Neural cell (in vitro differentiated cells): ENCODE measurements around the gene BCAP31. TPM values are rescaled to one million over a fixed set of nuclear protein-coding genes. Genes with fewer than 3 reads are reported as not detected.

Experiments used
- H2AFZ ChIP-seq: fragments of 200-600, 300-800 bp; sonication (generic), shearing (Covaris generic); 2 replicates; pipeline ENCODE4 v1.6.0; 2014; ENCODE audit warnings: low read depth, mild to moderate bottlenecking, antibody characterized with exemption, low read length, moderate library complexity
- H3F3A ChIP-seq: fragments of 200-600 bp; shearing (Covaris generic); 2 replicates; pipeline ENCODE4 v1.6.1; 2016; ENCODE audit warnings: mild to moderate bottlenecking, moderate library complexity, mixed read lengths, antibody characterized with exemption, low read length; ENCODE audit not compliant: insufficient read depth, poor library complexity, severe bottlenecking
- H3K27ac ChIP-seq: fragments of 200-600, 300-800 bp; sonication (generic), shearing (Covaris generic); 2 replicates; pipeline ENCODE4 v1.5.1; 2014; ENCODE audit warnings: mild to moderate bottlenecking, low read length, moderate library complexity
- H3K27me3 ChIP-seq: fragments of 300-800, 200-600 bp; sonication (generic), shearing (Covaris generic); 2 replicates; pipeline ENCODE4 v1.6.0; 2014; ENCODE audit warnings: mild to moderate bottlenecking, low read depth, low read length, moderate library complexity; ENCODE audit not compliant: insufficient read depth
- H3K36me3 ChIP-seq: fragments of 300-800, 200-600 bp; sonication (generic), shearing (Covaris generic); 2 replicates; pipeline ENCODE4 v1.5.1; 2014; ENCODE audit warnings: mild to moderate bottlenecking, antibody characterized with exemption, low read length, moderate library complexity; ENCODE audit not compliant: insufficient read depth
- H3K4me2 ChIP-seq: fragments of 300-800, 200-600 bp; sonication (generic), shearing (Covaris generic); 2 replicates; pipeline ENCODE4 v1.6.0; 2014; ENCODE audit warnings: mild to moderate bottlenecking, low read length
- H3K4me3 ChIP-seq: fragments of 300-800, 200-600 bp; sonication (generic), shearing (Covaris generic); 2 replicates; pipeline ENCODE4 v1.5.1; 2014; ENCODE audit warnings: mild to moderate bottlenecking, low read length, moderate library complexity
- H3K79me2 ChIP-seq: fragments of 200-600 bp; shearing (Covaris generic); replicated peaks from 2 replicates; pipeline ENCODE4 v1.6.0; 2014; ENCODE audit warnings: mild to moderate bottlenecking, low read length, moderate library complexity; ENCODE audit not compliant: insufficient read depth
- H3K9ac ChIP-seq: fragments of 300-800, 200-600 bp; sonication (generic), shearing (Covaris generic); 2 replicates; pipeline ENCODE4 v1.6.1; 2016; ENCODE audit warnings: mild to moderate bottlenecking, low read length, mixed read lengths
- H3K9me2 ChIP-seq: fragments of 200-600 bp; shearing (Covaris generic); 2 replicates; pipeline ENCODE4 v1.6.1; 2016; ENCODE audit warnings: mild to moderate bottlenecking, low read length, mixed read lengths; ENCODE audit not compliant: insufficient read depth
- H3K9me3 ChIP-seq: fragments of 200-600, 300-800 bp; sonication (generic), shearing (Covaris generic); 2 replicates; pipeline ENCODE4 v1.6.1; 2016; ENCODE audit warnings: mild to moderate bottlenecking, mixed run types, low read length, moderate library complexity, mixed read lengths
- H4K20me1 ChIP-seq: fragments of 200-600 bp; shearing (Covaris generic); 2 replicates; pipeline ENCODE4 v1.6.1; 2016; ENCODE audit warnings: mild to moderate bottlenecking, mixed run types; ENCODE audit not compliant: insufficient read depth
- CTCF ChIP-seq: fragments of 450-650 bp; IDR thresholded peaks from 2 replicates; pipeline ENCODE4 v1.5.1; 2014; ENCODE audit warnings: antibody characterized with exemption, mild to moderate bottlenecking, moderate library complexity; ENCODE audit not compliant: poor library complexity, severe bottlenecking
- EP300 ChIP-seq: fragments of 450-650 bp; conservative IDR thresholded peaks from 2 replicates; pipeline ENCODE4 v1.6.1; 2014; ENCODE audit warnings: antibody characterized with exemption, mild to moderate bottlenecking, moderate library complexity; ENCODE audit not compliant: poor library complexity, severe bottlenecking
- EZH2 ChIP-seq: fragments of 200-600, 300-800 bp; shearing (Covaris generic), sonication (generic); IDR thresholded peaks from 2 replicates; pipeline ENCODE4 v1.6.1; 2014; ENCODE audit warnings: antibody characterized with exemption, low read length, borderline replicate concordance, mild to moderate bottlenecking; ENCODE audit not compliant: insufficient read depth, poor library complexity, severe bottlenecking
- POLR2AphosphoS5 ChIP-seq: IDR thresholded peaks from 2 replicates; pipeline ENCODE4 v1.6.1; 2012
- RAD21 ChIP-seq: fragments of 450-650 bp; conservative IDR thresholded peaks from 2 replicates; pipeline ENCODE4 v1.6.1; 2014; ENCODE audit warnings: antibody characterized with exemption, mild to moderate bottlenecking, moderate library complexity
- SMC3 ChIP-seq: fragments of 450-650 bp; conservative IDR thresholded peaks from 2 replicates; pipeline ENCODE4 v1.6.1; 2014; ENCODE audit warnings: antibody characterized with exemption, mild to moderate bottlenecking, moderate library complexity; ENCODE audit not compliant: poor library complexity
- TAF1 ChIP-seq: IDR thresholded peaks from 2 replicates; pipeline ENCODE4 v1.6.1; 2012; ENCODE audit warnings: low read depth
- polyA plus RNA-seq: library from polyadenylated mRNA; depleted of rRNA; stranded (reverse); fragments of >200 nt; gene quantifications from 2 replicates; pipeline ENCODE4 v1.2.3, GENCODE V29; 2014
- TF ChIP-seq, protein P1 (sequence below): IDR thresholded peaks from 2 replicates; pipeline ENCODE4 v1.6.1; 2012; ENCODE audit warnings: borderline replicate concordance

BCAP31 gene
- polyA plus RNA-seq, 1 donor from 2014 or later = 182 TPM

DNA sequence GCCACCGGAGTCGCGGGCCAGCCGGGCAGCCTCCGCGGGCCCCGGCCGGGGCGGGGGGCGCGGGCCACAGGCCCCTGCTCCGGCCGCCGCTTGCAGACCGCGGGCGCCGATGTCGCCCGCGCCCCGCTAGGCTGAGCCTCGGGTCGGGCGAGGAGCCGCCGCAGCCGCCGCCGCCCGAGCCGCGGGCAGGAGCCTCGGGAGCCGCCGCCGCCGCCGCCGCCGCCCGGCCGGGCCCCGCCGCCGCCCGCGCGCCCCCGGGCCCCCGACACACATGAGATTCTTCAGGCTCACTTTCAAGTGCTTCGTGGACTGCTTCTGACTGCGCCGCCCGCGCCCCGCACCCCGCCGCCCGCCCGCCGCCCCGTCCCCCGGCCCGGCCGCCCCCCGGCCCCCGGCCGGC is 36.1 kb downstream of the BCAP31 start:
- Histone ChIP-seq H2AFZ (no peak overlapping the region), H3K9ac (no peak overlapping the region), H4K20me1 (peaks cover 4% of the 10 kb centered on the region), H3K27me3 (no peaks in the 10 kb centered on the region), H3F3A (no peaks in the 10 kb centered on the region), H3K9me3 (no peaks in the 10 kb centered on the region), H3K4me3 (no peak overlapping the region), H3K36me3 (no peaks in the 10 kb centered on the region), H3K9me2 (no peaks in the 10 kb centered on the region), H3K79me2 (peaks cover 9% of the 10 kb centered on the region), H3K4me2 (no peak overlapping the region), H3K27ac (no peak overlapping the region)
- TF ChIP-seq EZH2 = no peak
- TF ChIP-seq, protein P1, sequence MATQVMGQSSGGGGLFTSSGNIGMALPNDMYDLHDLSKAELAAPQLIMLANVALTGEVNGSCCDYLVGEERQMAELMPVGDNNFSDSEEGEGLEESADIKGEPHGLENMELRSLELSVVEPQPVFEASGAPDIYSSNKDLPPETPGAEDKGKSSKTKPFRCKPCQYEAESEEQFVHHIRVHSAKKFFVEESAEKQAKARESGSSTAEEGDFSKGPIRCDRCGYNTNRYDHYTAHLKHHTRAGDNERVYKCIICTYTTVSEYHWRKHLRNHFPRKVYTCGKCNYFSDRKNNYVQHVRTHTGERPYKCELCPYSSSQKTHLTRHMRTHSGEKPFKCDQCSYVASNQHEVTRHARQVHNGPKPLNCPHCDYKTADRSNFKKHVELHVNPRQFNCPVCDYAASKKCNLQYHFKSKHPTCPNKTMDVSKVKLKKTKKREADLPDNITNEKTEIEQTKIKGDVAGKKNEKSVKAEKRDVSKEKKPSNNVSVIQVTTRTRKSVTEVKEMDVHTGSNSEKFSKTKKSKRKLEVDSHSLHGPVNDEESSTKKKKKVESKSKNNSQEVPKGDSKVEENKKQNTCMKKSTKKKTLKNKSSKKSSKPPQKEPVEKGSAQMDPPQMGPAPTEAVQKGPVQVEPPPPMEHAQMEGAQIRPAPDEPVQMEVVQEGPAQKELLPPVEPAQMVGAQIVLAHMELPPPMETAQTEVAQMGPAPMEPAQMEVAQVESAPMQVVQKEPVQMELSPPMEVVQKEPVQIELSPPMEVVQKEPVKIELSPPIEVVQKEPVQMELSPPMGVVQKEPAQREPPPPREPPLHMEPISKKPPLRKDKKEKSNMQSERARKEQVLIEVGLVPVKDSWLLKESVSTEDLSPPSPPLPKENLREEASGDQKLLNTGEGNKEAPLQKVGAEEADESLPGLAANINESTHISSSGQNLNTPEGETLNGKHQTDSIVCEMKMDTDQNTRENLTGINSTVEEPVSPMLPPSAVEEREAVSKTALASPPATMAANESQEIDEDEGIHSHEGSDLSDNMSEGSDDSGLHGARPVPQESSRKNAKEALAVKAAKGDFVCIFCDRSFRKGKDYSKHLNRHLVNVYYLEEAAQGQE = no peak
- TF ChIP-seq SMC3 = no peak
- no peak for TF ChIP-seq EP300
- TF ChIP-seq RAD21 = no peak
- no peak for TF ChIP-seq TAF1
- TF ChIP-seq CTCF = no peak
- no peak for TF ChIP-seq POLR2AphosphoS5

GRCh38 chrX:153687121-153688039 is 36.8 kb downstream of the BCAP31 start, which contains the start of gene SLC6A8:
SLC6A8 (plus strand) TSS chrX:153687926; CDS start chrX:153688575, 649 bp downstream.
- no peak within 1 kb of the TSS for H3K4me2 ChIP-seq
- no peaks in the 10 kb centered on the region for H3F3A ChIP-seq
- TF ChIP-seq POLR2AphosphoS5 (peak; percentile 68), EZH2 (no peak), CTCF (peak; percentile 37)
- TF ChIP-seq, protein P1 = peak; percentile 34
- H3K9me2 ChIP-seq = no peaks in the 10 kb centered on the region
- H3K79me2 ChIP-seq = peaks cover 9% of the 10 kb centered on the region
- H4K20me1 ChIP-seq = peaks cover 4% of the 10 kb centered on the region
- H3K27ac ChIP-seq = peak within 1 kb of the TSS; percentile 83
- H3K9me3 ChIP-seq = no peaks in the 10 kb centered on the region
- H2AFZ ChIP-seq = no peak within 1 kb of the TSS
- no peaks in the 10 kb centered on the region for H3K36me3 ChIP-seq
- no peaks in the 10 kb centered on the region for H3K27me3 ChIP-seq
- peak within 1 kb of the TSS; percentile 85 for H3K9ac ChIP-seq
- H3K4me3 ChIP-seq = peak within 1 kb of the TSS; percentile 67
